Amniotic epithelial cell (primary cell): ENCODE results near the gene KDSR.

Experiments
- DNase-seq: peaks from one replicate; pipeline ENCODE4 v3.0.0-alpha.2; 2010; ENCODE audit warnings: low read depth

Gene KDSR

DNA sequence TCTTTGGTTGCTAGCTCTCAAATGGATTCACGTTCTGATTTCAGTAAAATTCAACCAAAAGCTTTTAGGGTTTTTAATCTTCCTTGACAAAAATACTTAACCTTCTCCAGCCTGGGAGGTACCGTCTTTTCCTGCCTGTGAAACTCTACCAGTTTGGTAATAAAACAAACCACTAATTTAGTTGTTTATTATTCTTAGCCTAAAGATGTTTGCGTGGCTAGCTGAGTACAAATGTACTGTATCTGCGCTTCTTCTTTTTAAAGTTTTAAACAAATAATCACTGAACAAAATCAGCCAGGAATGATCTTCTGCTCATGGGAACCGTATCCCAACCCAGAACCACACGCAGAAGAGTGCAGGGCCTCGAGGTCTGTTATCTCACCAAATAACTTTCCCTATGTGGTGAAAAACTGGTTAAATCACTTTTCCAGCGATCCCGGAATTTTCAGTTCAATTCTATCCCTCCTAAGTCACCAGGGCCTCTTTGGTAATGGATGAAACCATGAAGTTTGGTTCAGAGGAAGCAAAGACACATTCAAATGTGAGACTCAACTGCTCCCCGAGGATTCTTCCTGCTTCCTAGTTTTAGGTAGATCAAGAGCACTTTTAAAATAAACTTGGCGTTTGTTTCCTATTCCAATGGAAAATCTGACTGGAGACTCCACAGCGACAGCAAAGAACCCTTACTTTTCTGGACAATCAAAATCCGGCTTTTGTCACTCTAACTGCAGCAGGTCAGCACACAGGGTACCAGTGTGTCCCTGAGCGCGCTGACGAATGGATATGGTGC is 83.5 kb downstream of the KDSR start:
- DNase-seq, result no peak

DNA sequence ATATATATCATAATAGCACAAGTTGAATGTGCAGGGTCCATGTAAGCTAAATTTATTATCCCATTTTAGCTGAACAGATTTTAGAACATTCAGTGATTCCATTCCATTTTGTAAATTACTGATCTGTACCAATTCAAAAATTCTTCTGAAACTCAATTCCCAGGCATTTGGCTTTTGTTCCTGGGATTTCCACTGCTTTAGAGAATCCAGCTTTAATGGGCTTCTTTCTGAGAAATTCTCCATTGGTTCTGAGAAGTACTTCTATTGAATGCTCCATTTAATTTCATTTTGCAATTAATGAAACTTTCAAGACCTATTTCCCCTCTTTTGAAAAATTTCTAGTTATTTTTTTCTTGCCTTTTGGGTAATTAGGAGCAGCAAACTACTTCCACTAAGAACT is 84.2 kb downstream of the KDSR start:
- no peak for DNase-seq
